GM21576 (cell line): ENCODE measurements around the gene SVOPL.
"Not testable (repeated sequence)": the region's sequence is repeated elsewhere in the genome, so short reads cannot be mapped to it uniquely, and the experiment has no call there.

Experiments used
- ATAC-seq: cut with Tn5 transposase; IDR thresholded peaks from one replicate; pipeline ENCODE4 v1.9.1; 2021; ENCODE audit warnings: mild to moderate bottlenecking, moderate library complexity; ENCODE audit not compliant: unreplicated experiment

The SVOPL gene

DNA sequence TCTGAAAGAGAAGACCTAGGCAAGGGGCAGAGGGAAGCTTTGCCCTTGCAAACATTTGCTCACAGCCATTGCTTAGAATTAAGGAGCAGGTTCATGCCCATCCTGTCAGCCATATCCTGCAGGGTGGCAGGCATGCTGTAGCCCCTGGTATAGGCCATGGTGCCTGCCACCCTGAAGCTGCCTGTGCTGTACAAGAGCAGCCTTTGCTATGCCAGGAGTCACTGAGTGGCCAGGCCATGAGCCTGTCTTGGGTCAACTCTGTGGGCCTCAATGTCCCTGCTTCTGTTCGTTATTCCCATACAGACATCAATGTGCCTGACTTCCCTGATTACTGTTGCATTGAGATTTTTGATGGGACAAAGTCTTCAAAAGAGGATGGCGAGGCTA, 368 bp upstream of the SVOPL start:
- no peak for ATAC-seq

- ATAC-seq = no peak
Observed at GRCh38 chr7:138699661-138700060, 1.5 kb downstream of the SVOPL start.

- ATAC-seq = no peak
Observed at GRCh38 chr7:138698281-138698680, 2.9 kb downstream of the SVOPL start.

DNA sequence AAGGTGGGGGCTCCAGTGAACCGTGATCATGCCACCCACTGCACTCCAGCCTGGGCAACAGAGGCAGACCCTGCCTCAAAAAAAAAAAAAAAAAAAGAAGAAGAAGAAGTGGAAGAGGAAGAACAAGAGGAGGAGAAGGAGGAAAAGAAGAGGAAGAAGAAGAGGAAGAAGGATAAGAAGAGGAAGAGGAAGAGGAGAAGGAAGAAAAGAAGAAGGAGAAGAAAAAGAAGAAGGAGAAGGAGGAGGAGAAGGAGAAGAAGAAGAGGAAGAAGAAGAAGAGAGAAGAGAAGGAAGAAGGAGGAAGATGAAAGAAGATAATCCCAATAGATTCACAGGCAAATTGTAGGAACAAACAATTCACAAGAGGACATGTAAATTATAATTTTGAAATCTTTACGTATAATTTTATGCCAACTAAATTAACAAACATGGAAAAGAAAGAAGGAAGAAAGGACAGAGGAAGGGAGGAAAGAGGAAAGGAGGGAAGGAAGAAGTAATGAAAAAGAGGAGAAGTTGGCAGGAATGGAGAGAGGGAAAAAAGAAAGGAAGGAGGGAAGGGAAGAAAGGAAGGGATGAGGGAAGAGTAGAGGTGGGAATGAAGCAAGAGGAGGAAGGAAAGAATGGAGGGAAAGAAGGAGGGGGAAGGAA, 3.5 kb downstream of the SVOPL start:
- no peak for ATAC-seq

- ATAC-seq = not testable (repeated sequence)
Observed at GRCh38 chr7:138695776-138696175, 5.4 kb downstream of the SVOPL start.

DNA sequence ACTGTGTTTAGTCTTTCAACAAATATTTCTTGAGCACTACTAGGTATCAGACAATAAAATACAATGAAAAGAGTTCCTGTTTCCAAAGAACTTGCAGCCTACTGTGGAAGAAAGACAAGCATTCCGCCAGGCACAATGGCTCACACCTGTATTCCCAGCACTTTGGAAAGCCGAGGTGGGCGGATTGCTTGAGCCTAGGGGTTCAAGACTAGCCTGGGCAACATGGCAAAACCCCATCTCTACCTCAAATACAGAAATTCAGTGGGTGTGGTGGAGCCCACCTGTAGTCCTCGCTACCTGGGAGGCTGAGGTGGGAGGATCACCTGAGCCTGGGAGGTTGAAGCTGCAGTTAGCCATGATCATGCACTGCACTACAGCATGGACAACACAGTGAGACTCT, 6.1 kb downstream of the SVOPL start:
- no peak for ATAC-seq

- no peak for ATAC-seq
Observed at GRCh38 chr7:138691178-138691577, 10.0 kb downstream of the SVOPL start.

DNA sequence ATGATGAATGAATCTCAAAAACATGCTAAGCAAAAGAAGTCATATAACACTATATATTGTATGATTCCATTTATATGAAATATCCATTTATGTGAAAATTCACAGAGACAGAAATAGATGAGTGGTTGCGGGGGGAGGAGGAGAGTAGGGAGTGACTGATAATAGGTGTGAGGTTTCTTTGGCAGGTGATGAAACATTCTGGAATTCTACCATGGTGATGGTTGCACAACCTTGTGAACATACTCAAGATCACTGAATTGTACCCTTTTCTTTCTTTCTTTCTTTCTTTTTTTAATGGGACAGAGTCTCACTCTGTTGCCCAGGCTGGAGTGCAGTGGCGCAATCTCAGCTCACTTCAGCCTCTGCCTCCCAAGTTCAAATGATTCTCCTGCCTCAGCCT, 10.7 kb downstream of the SVOPL start:
- no peak for ATAC-seq

DNA sequence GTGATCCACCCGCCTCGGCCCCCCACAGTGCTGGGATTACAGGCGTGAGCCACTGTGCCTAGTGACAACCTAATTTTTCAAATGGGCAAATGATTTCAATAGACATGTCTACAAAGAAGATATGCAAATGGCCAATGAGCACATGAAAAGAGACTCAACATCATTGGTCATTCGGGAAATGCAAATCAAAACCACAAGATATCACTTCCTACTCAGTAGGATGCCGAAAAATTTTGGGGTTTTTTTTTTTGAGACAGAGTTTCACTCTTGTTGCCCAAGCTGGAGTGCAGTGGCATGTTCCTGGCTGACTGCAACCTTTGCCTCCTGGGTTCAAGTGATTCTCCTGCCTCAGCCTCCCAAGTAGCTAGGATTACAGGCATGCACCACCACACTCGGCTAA, 13.1 kb downstream of the SVOPL start:
- ATAC-seq = not testable (repeated sequence)

DNA sequence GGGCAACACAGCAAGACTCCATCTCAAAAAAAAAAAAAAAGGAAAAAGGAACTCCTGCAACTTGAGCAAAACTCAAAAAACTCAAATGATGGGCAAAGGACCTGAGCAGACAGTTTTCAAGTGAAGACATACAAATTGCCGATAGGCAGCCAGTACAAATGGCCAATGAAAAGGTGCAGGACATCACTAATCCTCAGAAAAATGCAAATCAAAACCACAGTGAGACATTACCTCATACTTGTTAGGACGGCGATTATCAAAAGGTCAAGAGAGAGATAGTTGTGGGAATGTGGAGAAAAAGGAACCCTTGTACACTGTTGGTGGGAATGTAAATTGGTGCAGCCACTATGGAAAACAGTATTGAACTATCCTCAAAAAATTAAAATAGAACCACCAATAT, 16.8 kb downstream of the SVOPL start:
- ATAC-seq = no peak

- ATAC-seq = no peak
Observed at GRCh38 chr7:138679793-138680192, 21.4 kb downstream of the SVOPL start.

DNA sequence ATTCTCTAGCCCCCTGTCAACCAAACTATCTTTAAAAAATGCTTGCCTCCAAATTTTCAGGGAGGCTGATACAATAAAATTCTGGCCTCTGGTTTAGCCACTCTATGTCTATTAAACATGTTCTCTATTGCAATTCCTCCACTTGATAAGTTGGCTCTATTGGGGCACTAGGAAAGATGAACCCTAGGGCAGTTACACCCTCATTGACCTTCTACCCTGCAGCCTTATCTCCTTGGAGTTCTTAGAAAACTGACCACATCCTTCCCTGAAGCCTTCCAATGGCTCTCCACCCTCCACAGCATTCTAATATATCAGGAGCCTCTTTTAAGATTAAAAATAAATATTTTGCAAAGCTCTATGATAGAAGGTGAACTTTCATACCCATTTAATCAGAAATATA, 30.6 kb downstream of the SVOPL start:
- no peak for ATAC-seq

GRCh38 chr7:138669364-138669763, 31.8 kb downstream of the SVOPL start:
- no peak for ATAC-seq

DNA sequence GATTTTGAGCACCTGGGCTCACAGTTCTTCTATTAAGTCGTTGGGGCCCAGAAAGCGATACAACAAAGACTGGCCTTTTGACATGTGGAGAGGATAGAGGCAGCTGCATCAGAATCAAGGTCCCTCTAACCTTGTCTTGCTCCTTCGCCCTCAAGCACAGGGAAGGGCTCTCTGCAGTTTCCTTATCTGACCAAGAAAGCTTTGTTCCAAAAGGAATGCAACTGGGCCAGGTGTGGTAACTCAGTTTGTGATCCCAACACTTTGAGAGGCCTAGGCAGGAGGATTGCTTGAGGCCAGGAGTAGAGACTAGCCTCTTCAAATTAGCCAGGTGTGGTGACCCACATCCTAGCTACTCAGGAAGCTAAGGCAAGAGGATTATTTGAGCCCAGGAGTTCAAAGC, 32.2 kb downstream of the SVOPL start:
- no peak for ATAC-seq

GRCh38 chr7:138668229-138668596, 32.9 kb downstream of the SVOPL start:
- no peak for ATAC-seq

DNA sequence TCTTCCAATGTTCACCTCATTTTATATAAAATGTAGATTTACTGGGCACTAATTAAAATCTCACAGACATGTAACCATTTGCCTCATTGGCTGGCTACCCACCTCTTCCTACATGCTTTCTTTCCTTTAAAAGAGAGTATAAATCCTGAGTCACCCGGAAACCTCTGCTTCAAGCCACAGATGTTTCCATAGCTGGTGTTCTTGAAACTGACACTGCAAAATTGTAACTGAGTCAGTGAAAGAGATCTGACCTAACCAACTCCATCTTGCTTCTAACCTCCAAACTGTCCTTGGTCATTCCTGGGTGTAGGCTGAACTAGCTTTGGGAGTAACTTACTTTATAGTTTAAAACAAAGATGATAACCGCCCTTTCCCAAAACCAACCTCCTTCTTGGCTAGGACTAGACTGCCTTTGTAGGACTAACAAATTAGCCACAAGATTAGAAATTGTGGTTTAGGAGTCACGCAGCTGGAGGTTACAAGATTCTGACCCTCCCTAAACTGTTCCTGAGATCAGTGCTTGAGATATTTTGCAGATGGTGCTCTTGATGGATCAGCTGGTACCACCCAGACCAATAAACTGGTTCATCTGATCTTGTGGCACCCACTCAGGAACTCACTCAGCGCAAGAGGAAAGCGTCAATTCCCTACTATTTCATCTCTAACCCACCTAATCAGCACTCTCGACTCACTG, 33.5 kb downstream of the SVOPL start:
- ATAC-seq = no peak

DNA sequence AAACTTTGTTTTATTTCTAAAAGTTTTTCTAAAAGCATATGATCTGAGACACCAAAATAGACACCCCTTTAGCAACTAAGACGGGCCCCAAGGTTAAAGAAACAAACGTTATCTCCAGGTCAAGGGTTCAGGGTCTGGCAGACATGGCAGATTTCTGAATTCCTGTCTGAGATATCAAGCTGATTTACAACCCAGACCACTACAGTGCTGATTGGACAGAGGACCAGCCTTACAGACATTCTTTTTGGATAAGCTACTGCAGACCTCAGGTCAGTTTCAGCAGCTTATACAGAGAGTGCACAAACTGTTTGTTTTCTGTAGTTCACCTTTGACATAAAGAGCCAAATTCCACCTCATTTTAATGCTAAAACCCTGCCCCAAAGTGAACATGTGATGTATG, 34.8 kb downstream of the SVOPL start:
- no peak for ATAC-seq

- no peak for ATAC-seq
Observed at GRCh38 chr7:138665669-138666140, 35.5 kb downstream of the SVOPL start.

GRCh38 chr7:138665249-138665648, 35.9 kb downstream of the SVOPL start:
- ATAC-seq = no peak

- no peak for ATAC-seq
Observed at GRCh38 chr7:138663725-138664710, 37.1 kb downstream of the SVOPL start.

- no peak for ATAC-seq
Observed at GRCh38 chr7:138662991-138663320, 38.2 kb downstream of the SVOPL start.
